K562 (cell line): ENCODE data around the gene DHX40. TPM values are rescaled to one million over a fixed set of nuclear protein-coding genes. Genes with fewer than 3 reads are reported as not detected.

Experiments
- ATF2 ChIP-seq: sonication (generic); formaldehyde crosslinking; IDR thresholded peaks from 2 replicates; pipeline ENCODE4 v1.8.1; 2022; ENCODE audit warnings: missing genetic modification reagents
- BHLHE40 ChIP-seq: IDR thresholded peaks from 2 replicates; pipeline ENCODE4 v1.6.1; 2011; ENCODE audit warnings: low read length, improper control_type of control experiment
- BRF2 ChIP-seq: IDR thresholded peaks from 3 replicates; pipeline ENCODE4 v1.6.1; 2011; ENCODE audit warnings: borderline replicate concordance, mild to moderate bottlenecking; ENCODE audit not compliant: insufficient read length, insufficient read depth
- E2F6 ChIP-seq, 2 experiments: IDR thresholded peaks; 2 replicates each; pipeline ENCODE4 v1.6.1; 2011; ENCODE audit warnings: borderline replicate concordance in 1 of 2, control low read depth in 1 of 2, low read depth in 1 of 2, low read length in 1 of 2, mild to moderate bottlenecking in 1 of 2, mixed read lengths in 1 of 2, moderate library complexity in 1 of 2; ENCODE audit not compliant: insufficient read depth in 1 of 2, insufficient read length in 1 of 2, poor library complexity in 1 of 2, severe bottlenecking in 1 of 2; ENCODE audit errors: extremely low read depth in 1 of 2
- EZH2 ChIP-seq: IDR thresholded peaks from 2 replicates; pipeline ENCODE4 v1.6.1; 2012; ENCODE audit warnings: low read depth, mild to moderate bottlenecking, inconsistent platforms, low read length, borderline replicate concordance
- FOSL1 ChIP-seq: fragments of 200-800 bp; sonication (Bioruptor generic); conservative IDR thresholded peaks from 2 replicates; pipeline ENCODE4 v1.6.1; 2016; ENCODE audit warnings: missing genetic modification characterization, missing compliant biosample characterization
- GMEB1 ChIP-seq: fragments of 250-450 bp; sonication (Bioruptor Pico); IDR thresholded peaks from 2 replicates; pipeline ENCODE4 v1.4.0; 2020; ENCODE audit warnings: mild to moderate bottlenecking
- HDAC3 ChIP-seq: fragments of 450-650 bp; IDR thresholded peaks from 2 replicates; pipeline ENCODE4 v1.6.1; 2018; ENCODE audit warnings: borderline replicate concordance, mild to moderate bottlenecking, moderate library complexity; ENCODE audit not compliant: partially characterized antibody
- IFI16 ChIP-seq: fragments of 250-450 bp; sonication (Bioruptor Pico); IDR thresholded peaks from 2 replicates; pipeline ENCODE4 v2.1.2; 2022; ENCODE audit warnings: mild to moderate bottlenecking, inconsistent platforms
- KAT7 ChIP-seq: sonication (generic); formaldehyde crosslinking; IDR thresholded peaks from 2 replicates; pipeline ENCODE4 v1.8.0; 2022; ENCODE audit warnings: missing genetic modification reagents, mild to moderate bottlenecking, borderline replicate concordance
- KLF16 ChIP-seq: IDR thresholded peaks from 2 replicates; pipeline ENCODE4 v1.6.1; 2016; ENCODE audit warnings: antibody characterized with exemption
- MYBL2 ChIP-seq, 2 experiments: fragments of 450-650 bp in 1 of 2; sonication (generic) in 1 of 2; formaldehyde crosslinking in 1 of 2; IDR thresholded peaks; 2 replicates each; pipeline versions ENCODE4 v1.6.1 to v1.8.1; 2017 to 2022; ENCODE audit warnings: borderline replicate concordance in 1 of 2, inconsistent platforms in 1 of 2, low read depth in 1 of 2, mild to moderate bottlenecking in 1 of 2, missing genetic modification reagents in 1 of 2, moderate library complexity in 1 of 2
- PHF8 ChIP-seq: fragments of 200-600 bp; sonication (generic); IDR thresholded peaks from 2 replicates; pipeline ENCODE4 v1.6.1; 2012; ENCODE audit warnings: mixed run types, mild to moderate bottlenecking, inconsistent platforms, low read length, moderate library complexity, borderline replicate concordance
- RFX1 ChIP-seq: fragments of 450-650 bp; IDR thresholded peaks from 2 replicates; pipeline ENCODE4 v1.6.1; 2016; ENCODE audit warnings: mild to moderate bottlenecking, moderate library complexity
- RFX5 ChIP-seq: IDR thresholded peaks from 2 replicates; pipeline ENCODE4 v1.6.1; 2011; ENCODE audit warnings: low read depth, mild to moderate bottlenecking, improper control_type of control experiment, low read length
- SIN3A ChIP-seq, 2 experiments: fragments of 150-350 bp in 1 of 2; IDR thresholded peaks; 2 replicates each; pipeline ENCODE4 v1.6.1; 2011 to 2016; ENCODE audit warnings: borderline replicate concordance in 2 of 2, low read depth in 2 of 2, low read length in 2 of 2, mild to moderate bottlenecking in 2 of 2, moderate library complexity in 2 of 2; ENCODE audit not compliant: control insufficient read depth in 1 of 2
- STAT5B ChIP-seq: fragments of 250-450 bp; sonication (Bioruptor Pico); IDR thresholded peaks from 2 replicates; pipeline ENCODE4 v1.8.0; 2021; ENCODE audit warnings: mild to moderate bottlenecking, inconsistent platforms
- TEAD2 ChIP-seq: fragments of 450-650 bp; IDR thresholded peaks from 2 replicates; pipeline ENCODE4 v1.6.1; 2016; ENCODE audit warnings: missing genetic modification characterization, control low read depth, missing compliant biosample characterization
- TEAD4 ChIP-seq, 2 experiments: sonication (generic) in 1 of 2; formaldehyde crosslinking in 1 of 2; IDR thresholded peaks; 2 replicates each; pipeline versions ENCODE4 v1.6.1 to v1.8.0; 2012 to 2022; ENCODE audit warnings: borderline replicate concordance in 1 of 2, inconsistent platforms in 1 of 2, low read length in 1 of 2, mild to moderate bottlenecking in 1 of 2, missing genetic modification reagents in 1 of 2
- ZEB2 ChIP-seq: fragments of 450-650 bp; IDR thresholded peaks from 2 replicates; pipeline ENCODE4 v1.6.1; 2016
- ZNF436 ChIP-seq: fragments of 250-450, 450-650 bp; sonication (Bioruptor Pico); formaldehyde crosslinking; IDR thresholded peaks from 2 replicates; pipeline ENCODE4 v1.7.0; 2020; ENCODE audit warnings: mild to moderate bottlenecking
- polyA plus RNA-seq, 8 experiments: library from polyadenylated mRNA; depleted of rRNA in 4 of 8; stranded (reverse) in 5 of 8; unstranded in 3 of 8; fragments of >200 nt; fragmentation: Nextera tagmentation in 2 of 8; fragmentation: Illumina TruSeq in 1 of 8; extraction: Ambion mirVana in 2 of 8; extraction: Trizol in 1 of 8; gene quantifications; 2 replicates each; pipeline versions ENCODE4 v1.2.1 to v1.2.3, GENCODE V29; 2011 to 2014; ENCODE audit warnings: inconsistent platforms in 1 of 8, missing spikeins in 1 of 8
- total RNA-seq, 7 experiments: library from RNA; depleted of rRNA in 6 of 7; stranded (reverse); fragments of >200 nt in 6 of 7; fragmentation: Illumina TruSeq in 2 of 7; extraction: Trizol in 2 of 7; gene quantifications; 2 replicates each; pipeline versions ENCODE4 v1.2.1 to v1.2.3, GENCODE V29; 2011 to 2021; ENCODE audit warnings: low replicate concordance in 1 of 7

The DHX40 gene
- total and polyA plus RNA-seq, 9 of the 15 experiments (the other 6 are each of a cell fraction or from before 2014, with no cell fraction given), result 7.2 to 38.6 (median 18.7) TPM

GRCh38 chr17:59565171-59565958, at the start of gene DHX40 (continued):
- no peak for TF ChIP-seq FOSL1 (tag)
- TF ChIP-seq KLF16, result no peak
- TF ChIP-seq PHF8, result peak; percentile 73; the same call in 1 of the 2 replicates
- no peak for TF ChIP-seq ZNF436
- peak; percentile 100 for TF ChIP-seq E2F6 (IDR thresholded peaks at IDR 0.05; ENCODE audit: borderline replicate concordance in 1 of 2, extremely low read depth in 1 of 2, insufficient read depth in 1 of 2, insufficient read length in 1 of 2, low read depth in 1 of 2, low read length in 1 of 2, poor library complexity in 1 of 2, severe bottlenecking in 1 of 2)
- TF ChIP-seq HDAC3, result no peak
- peak; percentile 87 for TF ChIP-seq ATF2 (CRISPR knock-in tag)
- TF ChIP-seq SIN3A (IDR thresholded peaks at IDR 0.05; ENCODE audit: borderline replicate concordance in 2 of 2, control insufficient read depth in 1 of 2, low read depth in 2 of 2, low read length in 2 of 2), result peak; percentile 81 to 96
- TF ChIP-seq IFI16 (CRISPR knock-in tag), result peak; percentile 89
- no peak for TF ChIP-seq RFX1
- no peak for TF ChIP-seq EZH2
- 0 out of 2 replicates have a peak, but pooled peaks have one; percentile 59 for TF ChIP-seq STAT5B (CRISPR knock-in tag)
- peak; percentile 58; the same call in 1 of the 2 replicates for TF ChIP-seq TEAD4 (IDR thresholded peaks at IDR 0.05; ENCODE audit: low read length)
- TF ChIP-seq TEAD4 (CRISPR knock-in tag; IDR thresholded peaks at IDR 0.05; ENCODE audit: borderline replicate concordance), result no peak
- peak; percentile 84 for TF ChIP-seq TEAD2 (tag)
- TF ChIP-seq BHLHE40, result peak; percentile 93
- peak; percentile 61 for TF ChIP-seq GMEB1
- TF ChIP-seq MYBL2 (IDR thresholded peaks at IDR 0.05; ENCODE audit: low read depth), result no peak
- TF ChIP-seq MYBL2 (CRISPR knock-in tag; IDR thresholded peaks at IDR 0.05; ENCODE audit: borderline replicate concordance), result 0 out of 2 replicates have a peak, but pooled peaks have one; percentile 63
- peak; percentile 94 for TF ChIP-seq KAT7 (CRISPR knock-in tag)
- peak; percentile 12; the same call in 1 of the 2 replicates for TF ChIP-seq RFX5
- TF ChIP-seq ZEB2, result no peak
- no peak for TF ChIP-seq BRF2
